Loucy (cell line): Measurements from ENCODE around the gene YAF2.

ENCODE experiments used
- EZH2phosphoT487 ChIP-seq: fragments of 200-600 bp; IDR thresholded peaks from 2 replicates; pipeline ENCODE4 v1.6.1; 2018; ENCODE audit warnings: antibody characterized with exemption, mild to moderate bottlenecking, moderate library complexity, borderline replicate concordance
- TF ChIP-seq, protein P1 (sequence below): fragments of 200-600 bp; sonication (generic); conservative IDR thresholded peaks from 2 replicates; pipeline ENCODE4 v1.5.1; 2014; ENCODE audit warnings: mild to moderate bottlenecking, antibody characterized with exemption, low read length

DNA sequence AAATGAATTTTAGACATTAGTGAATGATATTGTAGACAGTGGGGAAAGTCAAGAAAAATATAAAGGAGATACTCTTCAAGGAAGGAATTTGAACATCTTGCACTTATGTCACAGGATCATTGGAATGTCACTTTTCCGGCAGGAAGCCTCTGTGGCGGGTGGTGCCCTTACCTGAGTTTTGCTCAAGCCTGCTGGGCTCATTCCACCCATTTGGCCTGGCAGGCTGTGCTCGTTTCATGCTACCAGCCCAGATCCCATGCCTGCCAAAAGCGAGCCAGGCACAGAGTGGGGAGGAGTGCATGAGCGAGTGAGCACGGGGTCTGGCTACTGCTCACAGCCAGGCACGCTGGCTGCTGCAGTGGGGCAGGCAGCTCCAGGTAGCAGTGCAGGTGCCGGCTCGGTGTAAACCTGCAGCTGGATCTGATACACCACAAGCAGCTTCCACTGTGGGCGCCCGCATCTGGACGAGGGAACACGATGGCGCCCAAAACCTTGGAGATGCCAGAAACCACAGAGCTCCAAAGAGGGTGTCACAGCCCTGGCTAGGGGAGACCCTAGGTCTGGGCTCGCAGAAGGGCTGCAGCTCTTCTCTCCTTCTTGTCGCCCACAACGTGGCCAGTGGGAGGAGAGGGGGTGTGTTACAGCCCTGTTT lies 28.7 kb upstream of the YAF2 start:
- TF ChIP-seq, protein P1, sequence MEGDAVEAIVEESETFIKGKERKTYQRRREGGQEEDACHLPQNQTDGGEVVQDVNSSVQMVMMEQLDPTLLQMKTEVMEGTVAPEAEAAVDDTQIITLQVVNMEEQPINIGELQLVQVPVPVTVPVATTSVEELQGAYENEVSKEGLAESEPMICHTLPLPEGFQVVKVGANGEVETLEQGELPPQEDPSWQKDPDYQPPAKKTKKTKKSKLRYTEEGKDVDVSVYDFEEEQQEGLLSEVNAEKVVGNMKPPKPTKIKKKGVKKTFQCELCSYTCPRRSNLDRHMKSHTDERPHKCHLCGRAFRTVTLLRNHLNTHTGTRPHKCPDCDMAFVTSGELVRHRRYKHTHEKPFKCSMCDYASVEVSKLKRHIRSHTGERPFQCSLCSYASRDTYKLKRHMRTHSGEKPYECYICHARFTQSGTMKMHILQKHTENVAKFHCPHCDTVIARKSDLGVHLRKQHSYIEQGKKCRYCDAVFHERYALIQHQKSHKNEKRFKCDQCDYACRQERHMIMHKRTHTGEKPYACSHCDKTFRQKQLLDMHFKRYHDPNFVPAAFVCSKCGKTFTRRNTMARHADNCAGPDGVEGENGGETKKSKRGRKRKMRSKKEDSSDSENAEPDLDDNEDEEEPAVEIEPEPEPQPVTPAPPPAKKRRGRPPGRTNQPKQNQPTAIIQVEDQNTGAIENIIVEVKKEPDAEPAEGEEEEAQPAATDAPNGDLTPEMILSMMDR = no peak
- no peak for TF ChIP-seq EZH2phosphoT487
